Heart left ventricle (tissue), 16 donors: Measurements from ENCODE around the gene PRKG1. TPM values are rescaled to one million over a fixed set of nuclear protein-coding genes. Genes with fewer than 3 reads are reported as not detected.

ENCODE experiments used
- ATAC-seq, 4 donors: fragments of 200-7000 bp; cut with Tn5 transposase; one replicate each; pipeline ENCODE4 v1.9.1; 2020 to 2022; ENCODE audit warnings: moderate library complexity in 4 of 4, mild to moderate bottlenecking in 3 of 4, moderate number of reproducible peaks in 1 of 4
- DNase-seq, 5 donors: peaks; one replicate each; pipeline ENCODE4 v3.0.0-alpha.2; 2020
- H3K27ac ChIP-seq, 12 donors: fragments of 200-600 bp; sonication (generic) in 4 of 12; one replicate each; pipeline versions ENCODE4 v1.5.0 to v1.8.0; 2016 to 2022; ENCODE audit warnings: mild to moderate bottlenecking in 2 of 12
- H3K27me3 ChIP-seq, 9 donors: fragments of 200-600 bp; sonication (generic) in 2 of 9; one replicate each; pipeline versions ENCODE4 v1.5.1 to v1.8.0; 2016 to 2022; ENCODE audit warnings: mild to moderate bottlenecking in 3 of 9
- H3K36me3 ChIP-seq, 9 donors: fragments of 200-600 bp; sonication (generic) in 2 of 9; one replicate each; pipeline versions ENCODE4 v1.5.0 to v1.8.0; 2018 to 2022; ENCODE audit warnings: mild to moderate bottlenecking in 2 of 9
- H3K4me1 ChIP-seq, 12 donors: fragments of 200-600 bp; sonication (generic) in 4 of 12; one replicate each; pipeline versions ENCODE4 v1.5.0 to v1.8.0; 2016 to 2022; ENCODE audit warnings: mild to moderate bottlenecking in 3 of 12
- H3K4me3 ChIP-seq, 12 donors: fragments of 200-600 bp; sonication (generic) in 4 of 12; one replicate each; pipeline versions ENCODE4 v1.5.0 to v1.8.0; 2017 to 2022; ENCODE audit warnings: mild to moderate bottlenecking in 9 of 12, moderate library complexity in 4 of 12
- H3K9me3 ChIP-seq, 12 donors: fragments of 200-600 bp; sonication (generic) in 4 of 12; one replicate each; pipeline versions ENCODE4 v1.5.0 to v1.8.0; 2016 to 2022; ENCODE audit warnings: mild to moderate bottlenecking in 1 of 12
- POLR2A ChIP-seq, 2 donors: fragments of 450-650 bp; IDR thresholded peaks; one replicate each; pipeline ENCODE4 v1.6.1; 2017; ENCODE audit warnings: antibody characterized with exemption in 2 of 2, mild to moderate bottlenecking in 2 of 2, moderate library complexity in 2 of 2
- WGBS, 4 donors: extraction: QIAGEN DNeasy Blood & Tissue Kit in 2 of 4; methylation state at CpG; one replicate each; pipeline versions ENCODE4 v1.1.5 to v1.1.7; 2013 to 2018; 5-methylcytosine and 5-hydroxymethylcytosine counted together
- intact Hi-C, 10 donors: fragments of 100-400 bp; cut with DNase I; formaldehyde crosslinking; loops; one replicate each; pipeline versions ENCODE4 v1.11.1 to v1.14.2; 2022
- polyA plus RNA-seq, 2 donors: library from polyadenylated mRNA; stranded (reverse); fragments of 200-250 nt; gene quantifications; one replicate each; pipeline ENCODE4 v1.2.3, GENCODE V29; 2013
- total RNA-seq, 9 donors: library from RNA; depleted of rRNA in 2 of 9; stranded (reverse); fragments of >200 nt in 2 of 9; fragmentation: NEBNext Ultra II Directional in 3 of 9; extraction: Animal tissue kit (Norgen Biotek cat#: 25700) in 3 of 9; gene quantifications; one replicate each; pipeline versions ENCODE4 v1.1.0 to v1.2.4, GENCODE V29; 2016 to 2023
- TF ChIP-seq, protein P1 (sequence below), 12 donors: fragments of 200-600 bp; sonication (generic) in 4 of 12; IDR thresholded peaks; one replicate each; pipeline versions ENCODE4 v1.5.0 to v1.8.0; 2018 to 2022; ENCODE audit warnings: antibody characterized with exemption in 12 of 12, mild to moderate bottlenecking in 5 of 12
- donor health status: ischemic (EF 13 %, LVEDD 7.1; RV severe dilation, severe dysfunction).
- donor health status: healthy with polysubstance abuse.
- donor health status: DM: no; HTN: yes; CAD: no.
- donor health status: DM: no; HTN: no; CAD: no.
- donor health status: ischemic (EF 25% LVEDD 6.9; RV normal size, moderate dysfunction).
- donor health status: ischemic (EF 25% LVEDD 5.7; RV mildly dilated, moderate dysfunction).
- donor health status: healthy.
- donor health status: DM: yes; HTN: yes; CAD: no.
- donor health status: ischemic (EF 35%, LVEDD 5.7; RV mildly dilated, moderate dysfunction).
- donor health status: nonischemic (EF 11% LVEDD 7.7; RV severe dilation, severe dysfunction).
- donor health status: DM: yes; HTN: yes; CAD: no.
- donor health status: PGD.
- donor health status: ischemic (EF 29% LVEDD 5.4; RV normal size, mild dysfunction).
- donor health status: nonischemic (EF 23%, LVEDD 6.1; RV moderate dilation, normal function).

Gene PRKG1
- total and polyA plus RNA-seq, 11 donors = 5.5 to 37.3 (median 29.3) TPM

DNA sequence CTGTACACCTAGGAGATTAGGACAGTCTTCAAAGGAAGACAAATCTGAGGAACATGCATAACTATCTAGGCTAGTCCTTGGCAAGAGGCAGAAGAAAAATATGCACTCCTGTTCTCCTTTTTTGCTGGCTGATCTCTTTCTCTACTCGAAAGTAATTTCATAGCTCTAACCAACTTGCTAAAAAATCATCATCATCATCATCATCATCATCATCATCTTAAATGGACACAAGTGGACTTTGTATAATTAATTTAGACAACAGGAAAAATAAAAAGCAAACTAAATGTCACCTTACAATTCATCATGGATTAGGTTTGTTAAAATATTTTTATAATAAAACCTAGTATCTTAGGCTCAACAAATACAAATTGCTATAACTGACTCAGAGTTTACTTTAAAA is 1192.6 kb downstream of the PRKG1 start:
- TF ChIP-seq POLR2A (IDR thresholded peaks at IDR 0.05) = no peak
- TF ChIP-seq, protein P1, sequence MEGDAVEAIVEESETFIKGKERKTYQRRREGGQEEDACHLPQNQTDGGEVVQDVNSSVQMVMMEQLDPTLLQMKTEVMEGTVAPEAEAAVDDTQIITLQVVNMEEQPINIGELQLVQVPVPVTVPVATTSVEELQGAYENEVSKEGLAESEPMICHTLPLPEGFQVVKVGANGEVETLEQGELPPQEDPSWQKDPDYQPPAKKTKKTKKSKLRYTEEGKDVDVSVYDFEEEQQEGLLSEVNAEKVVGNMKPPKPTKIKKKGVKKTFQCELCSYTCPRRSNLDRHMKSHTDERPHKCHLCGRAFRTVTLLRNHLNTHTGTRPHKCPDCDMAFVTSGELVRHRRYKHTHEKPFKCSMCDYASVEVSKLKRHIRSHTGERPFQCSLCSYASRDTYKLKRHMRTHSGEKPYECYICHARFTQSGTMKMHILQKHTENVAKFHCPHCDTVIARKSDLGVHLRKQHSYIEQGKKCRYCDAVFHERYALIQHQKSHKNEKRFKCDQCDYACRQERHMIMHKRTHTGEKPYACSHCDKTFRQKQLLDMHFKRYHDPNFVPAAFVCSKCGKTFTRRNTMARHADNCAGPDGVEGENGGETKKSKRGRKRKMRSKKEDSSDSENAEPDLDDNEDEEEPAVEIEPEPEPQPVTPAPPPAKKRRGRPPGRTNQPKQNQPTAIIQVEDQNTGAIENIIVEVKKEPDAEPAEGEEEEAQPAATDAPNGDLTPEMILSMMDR (IDR thresholded peaks at IDR 0.05) = no peak
- H3K27ac ChIP-seq = no peak overlapping the region
- DNase-seq = no peak
- H3K27me3 ChIP-seq = no peaks in the 10 kb centered on the region
- peaks cover 0 to 8% (median 0%) of the 10 kb centered on the region in 9 donors for H3K36me3 ChIP-seq
- no peak overlapping the region for H3K4me3 ChIP-seq
- no peak for ATAC-seq
- no peaks in the 10 kb centered on the region for H3K4me1 ChIP-seq
- 67 to 87% (median 77%) methylated on average over 1 of the region's 1 CpG for WGBS, 4 donors
- H3K9me3 ChIP-seq = no peaks in the 10 kb centered on the region
- intact Hi-C loops = no loop called here

DNA sequence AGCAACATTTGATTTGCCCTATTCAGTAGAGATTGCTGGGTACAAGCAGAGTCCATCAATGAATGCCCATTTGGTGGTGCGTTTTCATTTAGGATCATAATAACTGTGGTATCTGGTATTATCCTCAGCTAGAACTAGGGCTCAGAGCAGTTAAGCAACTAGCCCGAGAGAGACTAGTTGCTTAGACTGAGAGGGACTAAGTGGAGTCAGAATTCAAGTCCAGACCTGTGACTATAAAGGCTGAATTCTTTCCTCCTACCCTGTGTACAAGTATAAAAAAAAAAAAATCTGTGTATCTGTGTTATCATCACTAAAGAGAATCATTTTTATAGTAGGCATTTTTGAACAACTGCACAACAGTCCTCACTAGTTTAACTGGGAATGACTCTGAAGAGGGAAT is 1194.5 kb downstream of the PRKG1 start:
- Histone ChIP-seq H3K4me3 (no peak overlapping the region), H3K36me3 (peaks cover 0 to 12% (median 0%) of the 10 kb centered on the region in 9 donors), H3K9me3 (no peaks in the 10 kb centered on the region), H3K27ac (no peak overlapping the region), H3K27me3 (no peaks in the 10 kb centered on the region), H3K4me1 (no peaks in the 10 kb centered on the region)
- TF ChIP-seq, protein P1 (IDR thresholded peaks at IDR 0.05) = no peak
- TF ChIP-seq POLR2A (IDR thresholded peaks at IDR 0.05) = no peak
- no peak for DNase-seq
- 82 to 94% (median 87%) methylated on average over 2 of the region's 2 CpGs for WGBS, 4 donors
- ATAC-seq = no peak
- intact Hi-C loops = no loop called here

DNA sequence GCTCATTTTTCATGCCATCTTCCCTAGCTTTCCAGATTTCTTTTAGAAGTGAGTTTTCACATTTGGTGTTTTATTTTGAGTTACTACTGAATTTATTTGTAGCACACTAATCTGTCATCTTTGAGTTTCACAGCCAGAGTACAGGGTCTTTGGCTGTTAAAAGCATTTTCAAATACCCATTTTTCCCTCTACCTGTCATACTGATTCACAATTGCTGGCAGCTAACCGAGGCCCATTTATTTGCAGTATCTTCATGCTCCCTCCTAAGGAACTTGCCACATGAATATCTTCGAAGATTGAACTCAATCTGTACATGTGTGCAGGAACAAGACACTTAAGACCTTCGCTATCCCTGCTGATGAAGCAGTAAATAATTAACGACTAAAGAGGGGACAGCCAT is 1194.9 kb downstream of the PRKG1 start:
- peaks cover 0 to 12% (median 0%) of the 10 kb centered on the region in 9 donors for H3K36me3 ChIP-seq
- no peak for ATAC-seq
- WGBS, 4 donors = 85 to 89% (median 87%) methylated on average over 4 of the region's 4 CpGs
- no peaks in the 10 kb centered on the region for H3K27me3 ChIP-seq
- H3K9me3 ChIP-seq = no peaks in the 10 kb centered on the region
- intact Hi-C loops = no loop called here
- no peak overlapping the region for H3K4me3 ChIP-seq
- DNase-seq = no peak
- TF ChIP-seq, protein P1 (IDR thresholded peaks at IDR 0.05) = no peak
- TF ChIP-seq POLR2A (IDR thresholded peaks at IDR 0.05) = no peak
- H3K27ac ChIP-seq = no peak overlapping the region
- no peaks in the 10 kb centered on the region for H3K4me1 ChIP-seq

GRCh38 chr10:52276163-52276562 is 1201.9 kb downstream of the PRKG1 start:
- H3K4me3 ChIP-seq = no peak overlapping the region
- 88 to 95% (median 93%) methylated on average over 2 of the region's 2 CpGs for WGBS, 4 donors

More at GRCh38 chr10:52276163-52276562, 1201.9 kb downstream of the PRKG1 start:
- Histone ChIP-seq H3K9me3 (peaks cover 0 to 14% (median 0%) of the 10 kb centered on the region in 12 donors), H3K27ac (no peak overlapping the region), H3K36me3 (peaks cover 0 to 12% (median 0%) of the 10 kb centered on the region in 9 donors), H3K4me1 (peaks cover 0 to 5% (median 0%) of the 10 kb centered on the region in 12 donors), H3K27me3 (no peaks in the 10 kb centered on the region)
- intact Hi-C loops = no loop called here
- ATAC-seq (no peak), DNase-seq (no peak)
- TF ChIP-seq, protein P1 (IDR thresholded peaks at IDR 0.05) = no peak
- TF ChIP-seq POLR2A (IDR thresholded peaks at IDR 0.05) = no peak
